ENCODE measurements around the gene SCGN. TPM values are rescaled to one million over a fixed set of nuclear protein-coding genes. Genes with fewer than 3 reads are reported as not detected.

Gene SCGN
- total RNA-seq, 1 experiment from 2014 or later: not detected

GRCh38 chr6:25639653-25640052, 12.4 kb upstream of the SCGN start:
- no peak for DNase-seq (ENCODE audit: extremely low read depth, low read depth)

GRCh38 chr6:25640446-25640845, 11.6 kb upstream of the SCGN start:
- DNase-seq (ENCODE audit: extremely low read depth, low read depth): no peak

GRCh38 chr6:25640891-25641290, 11.1 kb upstream of the SCGN start:
- no peak for DNase-seq (ENCODE audit: extremely low read depth, low read depth)

- no peak for DNase-seq (ENCODE audit: extremely low read depth, low read depth)
These were observed 10.6 kb upstream of the SCGN start for GRCh38 chr6:25641377-25641776.

- DNase-seq (ENCODE audit: extremely low read depth, low read depth): no peak
These were observed 9.9 kb upstream of the SCGN start for GRCh38 chr6:25641940-25642666.

GRCh38 chr6:25642667-25643328, 9.2 kb upstream of the SCGN start:
- no peak for DNase-seq (ENCODE audit: extremely low read depth, low read depth)

GRCh38 chr6:25645916-25646315, 6.1 kb upstream of the SCGN start:
- no peak for DNase-seq (ENCODE audit: extremely low read depth, low read depth)

- no peak for DNase-seq (ENCODE audit: extremely low read depth, low read depth)
These were observed 2.4 kb upstream of the SCGN start for GRCh38 chr6:25649611-25650010.

- DNase-seq (ENCODE audit: extremely low read depth, low read depth): no peak
These were observed 3.7 kb downstream of the SCGN start for GRCh38 chr6:25655723-25656122.

GRCh38 chr6:25659633-25660368, 7.8 kb downstream of the SCGN start:
- no peak for DNase-seq (ENCODE audit: extremely low read depth, low read depth)

- DNase-seq (ENCODE audit: extremely low read depth, low read depth): no peak
These were observed 8.5 kb downstream of the SCGN start for GRCh38 chr6:25660512-25660911.

- DNase-seq (ENCODE audit: extremely low read depth, low read depth): no peak
These were observed 9.2 kb downstream of the SCGN start for GRCh38 chr6:25661129-25661779.

- no peak for DNase-seq (ENCODE audit: extremely low read depth, low read depth)
These were observed 13.4 kb downstream of the SCGN start for GRCh38 chr6:25665455-25665854.

- no peak for DNase-seq (ENCODE audit: extremely low read depth, low read depth)
These were observed 17.4 kb downstream of the SCGN start for GRCh38 chr6:25669413-25669812.

- no peak for DNase-seq (ENCODE audit: extremely low read depth, low read depth)
These were observed 18.2 kb downstream of the SCGN start for GRCh38 chr6:25670208-25670607.

- no peak for DNase-seq (ENCODE audit: extremely low read depth, low read depth)
These were observed 18.9 kb downstream of the SCGN start for GRCh38 chr6:25670793-25671513.

GRCh38 chr6:25671652-25672051, 19.6 kb downstream of the SCGN start:
- no peak for DNase-seq (ENCODE audit: extremely low read depth, low read depth)

- no peak for DNase-seq (ENCODE audit: extremely low read depth, low read depth)
These were observed 23.2 kb downstream of the SCGN start for GRCh38 chr6:25675167-25675566.

GRCh38 chr6:25676775-25677174, 24.8 kb downstream of the SCGN start:
- DNase-seq (ENCODE audit: extremely low read depth, low read depth): no peak

GRCh38 chr6:25681848-25682247, 29.8 kb downstream of the SCGN start:
- no peak for DNase-seq (ENCODE audit: extremely low read depth, low read depth)

GRCh38 chr6:25682324-25682723, 30.3 kb downstream of the SCGN start:
- DNase-seq (ENCODE audit: extremely low read depth, low read depth): no peak
